ENCODE data around the gene SUGCT. TPM values are rescaled to one million over a fixed set of nuclear protein-coding genes. Genes with fewer than 3 reads are reported as not detected.
"Not testable (repeated sequence)": the region's sequence is repeated elsewhere in the genome, so short reads cannot be mapped to it uniquely, and the experiment has no call there.

Gene SUGCT
- total RNA-seq, 1 donor: 6.7 TPM

- TF ChIP-seq, protein P1, sequence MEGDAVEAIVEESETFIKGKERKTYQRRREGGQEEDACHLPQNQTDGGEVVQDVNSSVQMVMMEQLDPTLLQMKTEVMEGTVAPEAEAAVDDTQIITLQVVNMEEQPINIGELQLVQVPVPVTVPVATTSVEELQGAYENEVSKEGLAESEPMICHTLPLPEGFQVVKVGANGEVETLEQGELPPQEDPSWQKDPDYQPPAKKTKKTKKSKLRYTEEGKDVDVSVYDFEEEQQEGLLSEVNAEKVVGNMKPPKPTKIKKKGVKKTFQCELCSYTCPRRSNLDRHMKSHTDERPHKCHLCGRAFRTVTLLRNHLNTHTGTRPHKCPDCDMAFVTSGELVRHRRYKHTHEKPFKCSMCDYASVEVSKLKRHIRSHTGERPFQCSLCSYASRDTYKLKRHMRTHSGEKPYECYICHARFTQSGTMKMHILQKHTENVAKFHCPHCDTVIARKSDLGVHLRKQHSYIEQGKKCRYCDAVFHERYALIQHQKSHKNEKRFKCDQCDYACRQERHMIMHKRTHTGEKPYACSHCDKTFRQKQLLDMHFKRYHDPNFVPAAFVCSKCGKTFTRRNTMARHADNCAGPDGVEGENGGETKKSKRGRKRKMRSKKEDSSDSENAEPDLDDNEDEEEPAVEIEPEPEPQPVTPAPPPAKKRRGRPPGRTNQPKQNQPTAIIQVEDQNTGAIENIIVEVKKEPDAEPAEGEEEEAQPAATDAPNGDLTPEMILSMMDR (IDR thresholded peaks at IDR 0.05; ENCODE audit: insufficient read depth, low read length): no peak
- no peak overlapping the region for H3K4me3 ChIP-seq (ENCODE audit: low read depth, low read length)
- no peak for DNase-seq (ENCODE audit: low read depth)
Observed at GRCh38 chr7:40147371-40148246, 12.8 kb downstream of the SUGCT start.

GRCh38 chr7:40148247-40148580, 13.4 kb downstream of the SUGCT start:
- H3K4me3 ChIP-seq (ENCODE audit: low read depth, low read length); DNase-seq (ENCODE audit: low read depth): not testable (repeated sequence)

- H3K4me3 ChIP-seq (ENCODE audit: low read depth, low read length): no peak overlapping the region
- TF ChIP-seq, protein P1 (IDR thresholded peaks at IDR 0.05; ENCODE audit: insufficient read depth, low read length): no peak
- DNase-seq (ENCODE audit: low read depth): no peak
Observed at GRCh38 chr7:40148671-40149070, 13.9 kb downstream of the SUGCT start.

GRCh38 chr7:40151504-40151903, 16.7 kb downstream of the SUGCT start:
- DNase-seq (ENCODE audit: low read depth): no peak
- TF ChIP-seq, protein P1 (IDR thresholded peaks at IDR 0.05; ENCODE audit: insufficient read depth, low read length): no peak

DNA sequence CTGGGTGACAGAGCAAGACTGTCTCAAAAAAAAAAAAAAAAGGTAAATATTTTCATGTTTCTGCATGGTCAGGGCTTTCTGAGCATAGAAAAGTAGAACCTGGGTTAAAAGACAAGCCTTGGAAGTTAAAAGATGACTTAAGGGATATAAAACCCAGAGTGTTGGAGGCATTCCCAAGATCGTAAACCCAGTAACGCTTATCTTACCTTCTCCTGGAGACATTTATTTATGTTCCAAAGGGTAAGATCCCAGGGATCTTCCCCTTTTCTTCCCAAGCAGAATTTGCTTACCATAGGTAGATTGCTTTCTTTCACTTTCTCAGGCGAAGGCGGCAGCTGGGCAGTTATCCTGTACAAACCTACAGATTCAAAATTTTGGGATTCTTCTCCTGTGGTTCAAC, 22.2 kb downstream of the SUGCT start:
- DNase-seq (ENCODE audit: low read depth): no peak
- TF ChIP-seq, protein P1 (IDR thresholded peaks at IDR 0.05; ENCODE audit: insufficient read depth, low read length): no peak
- no peak overlapping the region for H3K4me3 ChIP-seq (ENCODE audit: low read depth, low read length)

More at GRCh38 chr7:40151504-40151903, 16.7 kb downstream of the SUGCT start:
- no peak overlapping the region for H3K4me3 ChIP-seq (ENCODE audit: low read depth, low read length)

- H3K4me3 ChIP-seq (ENCODE audit: low read depth, low read length): no peak overlapping the region
- no peak for DNase-seq (ENCODE audit: low read depth)
- TF ChIP-seq, protein P1 (IDR thresholded peaks at IDR 0.05; ENCODE audit: insufficient read depth, low read length): no peak
Observed at GRCh38 chr7:40162516-40162915, 27.7 kb downstream of the SUGCT start.

- H3K4me3 ChIP-seq (ENCODE audit: low read depth, low read length): no peak overlapping the region
- TF ChIP-seq, protein P1 (IDR thresholded peaks at IDR 0.05; ENCODE audit: insufficient read depth, low read length): no peak
- DNase-seq (ENCODE audit: low read depth): no peak
Observed at GRCh38 chr7:40165216-40165615, 30.4 kb downstream of the SUGCT start.
